ENCODE results near the gene UNC45B. TPM values are rescaled to one million over a fixed set of nuclear protein-coding genes. Genes with fewer than 3 reads are reported as not detected.

Gene UNC45B
- total and polyA plus RNA-seq, 2 of the 4 experiments (the other 2 are of a cell fraction), result not detected

GRCh38 chr17:35135322-35135721 is 12.3 kb upstream of the UNC45B start:
- Histone ChIP-seq H4K91ac (ENCODE audit: insufficient read depth, low read depth, low read length) (no peak overlapping the region), H4K20me1 (ENCODE audit: insufficient read depth, low read length) (no peaks in the 10 kb centered on the region), H4K8ac (ENCODE audit: low read depth in 2 of 2, low read length in 2 of 2) (no peak overlapping the region), H2BK20ac (ENCODE audit: low read depth, low read length) (no peak overlapping the region), H2BK120ac (ENCODE audit: low read depth, low read length) (no peak overlapping the region), H3K27me3 (ENCODE audit: control insufficient read depth, insufficient read depth, low read length) (no peaks in the 10 kb centered on the region), H3K18ac (ENCODE audit: low read depth, low read length) (no peak overlapping the region), H3K4me2 (ENCODE audit: low read depth, low read length) (no peak overlapping the region), H3K79me1 (ENCODE audit: low read depth in 1 of 2, low read length in 2 of 2) (peaks cover 5 to 6% of the 10 kb centered on the region in 2 experiments), H3K23ac (ENCODE audit: low read depth, low read length) (no peak overlapping the region), H3K36me3 (ENCODE audit: control insufficient read depth, insufficient read depth, low read length) (peaks cover 78% of the 10 kb centered on the region), H3K27ac (ENCODE audit: insufficient read depth, low read length) (no peak overlapping the region), H3K4me3 (ENCODE audit: insufficient read depth, low read depth, low read length) (no peak overlapping the region), H3K9me1 (ENCODE audit: insufficient read depth, low read length) (peaks cover 3% of the 10 kb centered on the region), H2BK15ac (ENCODE audit: low read depth, low read length) (no peak overlapping the region), H3K4me1 (ENCODE audit: control insufficient read depth, insufficient read depth, low read length) (peaks cover 4% of the 10 kb centered on the region; the same call in 1 of the 2 replicates), H2AK9ac (replicated peaks; ENCODE audit: low read depth, low read length, poor library complexity) (no peak overlapping the region), H3K14ac (replicated peaks; ENCODE audit: low read depth, low read length) (no peak overlapping the region), H3K9ac (ENCODE audit: low read depth, low read length) (no peak overlapping the region), H2AFZ (replicated peaks; ENCODE audit: low read length, poor library complexity) (no peak overlapping the region), H3K4ac (ENCODE audit: low read depth, low read length) (no peak overlapping the region), H4K5ac (ENCODE audit: low read depth, low read length) (no peak overlapping the region), H3K56ac (ENCODE audit: extremely low read depth, insufficient read depth, low read length) (no peak overlapping the region), H2BK5ac (ENCODE audit: low read depth, low read length, poor library complexity, severe bottlenecking) (no peak overlapping the region), H2AK5ac (ENCODE audit: low read depth, low read length) (no peak overlapping the region), H3K9me3 (ENCODE audit: control insufficient read depth, insufficient read depth, low read length) (no peaks in the 10 kb centered on the region)
- in situ Hi-C loops (cut with MboI; ENCODE audit: low sequenced_read_pairs) (no loop called here), intact Hi-C loops (cut with micrococcal nuclease) (no loop called here), dilution Hi-C loops (cut with HindIII; ENCODE audit: low sequenced_read_pairs, unreplicated experiment) (no loop called here)
- ChIA-PET CTCF (interaction anchor here (0.6 kb wide), 1 partner anchor 1348 kb away, joined by 3 read pairs; no protein-coding TSS in a partner anchor), POLR2A (ENCODE audit: unreplicated experiment) (no interaction called here)
- ATAC-seq (ENCODE audit: low read depth) (no peak), DNase-seq (no peak)
- BruUV-seq (replicated peaks), result no TSS peak
- TF ChIP-seq CEBPB (IDR thresholded peaks at IDR 0.05; ENCODE audit: low read depth, low read length), result no peak
- no peak for TF ChIP-seq MAZ (IDR thresholded peaks at IDR 0.05; ENCODE audit: borderline replicate concordance, low read depth, low read length)
- TF ChIP-seq RCOR1 (IDR thresholded peaks at IDR 0.05; ENCODE audit: insufficient replicate concordance, low read length), result no peak
- TF ChIP-seq RAD21 (IDR thresholded peaks at IDR 0.05; ENCODE audit: low read length), result no peak
- no peak for TF ChIP-seq MXI1 (IDR thresholded peaks at IDR 0.05; ENCODE audit: borderline replicate concordance, low read depth, low read length)
- TF ChIP-seq MAFK (IDR thresholded peaks at IDR 0.05; ENCODE audit: low read depth, low read length), result no peak
- 100% methylated on average over 1 of the region's 6 CpGs; no CpG with 5 or more reads in 1 of the 2 experiments for whole genome bisulfite sequencing, 2 experiments (ENCODE audit: extremely low coverage in 2 of 2, insufficient read length in 1 of 2)

Measured in IMR-90 (cell line).